H9 (cell line): ENCODE measurements around the gene CCDC27. TPM values are rescaled to one million over a fixed set of nuclear protein-coding genes. Genes with fewer than 3 reads are reported as not detected.

Source experiments
- DNase-seq: peaks from one replicate; pipeline ENCODE4 v3.0.0-alpha.2; 2017
- H2AFZ ChIP-seq: one replicate; pipeline ENCODE4 v1.6.1; 2013; ENCODE audit warnings: mild to moderate bottlenecking, low read length, control low read depth, moderate library complexity
- H2AK5ac ChIP-seq: 2 replicates; pipeline ENCODE4 v1.6.1; 2013; ENCODE audit warnings: low read length, control low read depth, mixed read lengths; ENCODE audit not compliant: insufficient read length
- H2BK120ac ChIP-seq: one replicate; pipeline ENCODE4 v1.6.1; 2013; ENCODE audit warnings: low read depth, mild to moderate bottlenecking, low read length, control low read depth, inconsistent platforms; ENCODE audit not compliant: poor library complexity, severe bottlenecking
- H2BK12ac ChIP-seq: 2 replicates; pipeline ENCODE4 v1.6.1; 2013; ENCODE audit warnings: low read length, control low read depth, mixed read lengths, low read depth; ENCODE audit not compliant: insufficient read length
- H2BK15ac ChIP-seq: 2 replicates; pipeline ENCODE4 v1.6.1; 2013; ENCODE audit warnings: low read depth, low read length, control low read depth
- H2BK20ac ChIP-seq: one replicate; pipeline ENCODE4 v1.6.1; 2013; ENCODE audit warnings: low read depth, mild to moderate bottlenecking, low read length, control low read depth, inconsistent platforms; ENCODE audit not compliant: poor library complexity, severe bottlenecking
- H2BK5ac ChIP-seq: 2 replicates; pipeline ENCODE4 v1.6.1; 2013; ENCODE audit warnings: low read length, control low read depth, mixed read lengths; ENCODE audit not compliant: insufficient read length
- H3K14ac ChIP-seq: 2 replicates; pipeline ENCODE4 v1.6.1; 2013; ENCODE audit warnings: low read length, control low read depth; ENCODE audit not compliant: insufficient read depth
- H3K18ac ChIP-seq: 2 replicates; pipeline ENCODE4 v1.6.1; 2013; ENCODE audit warnings: low read depth, mild to moderate bottlenecking, mixed read lengths, low read length, control low read depth; ENCODE audit not compliant: insufficient read length
- H3K23ac ChIP-seq: 2 replicates; pipeline ENCODE4 v1.6.1; 2013; ENCODE audit warnings: low read length, control low read depth, mixed read lengths, low read depth; ENCODE audit not compliant: insufficient read length
- H3K23me2 ChIP-seq: 2 replicates; pipeline ENCODE4 v1.6.1; 2013; ENCODE audit warnings: low read depth, mild to moderate bottlenecking, mixed read lengths, low read length, control low read depth; ENCODE audit not compliant: insufficient read length, poor library complexity, severe bottlenecking
- H3K27ac ChIP-seq: 2 replicates; pipeline ENCODE4 v1.5.1; 2013; ENCODE audit warnings: low read length, control low read depth, mixed read lengths, low read depth; ENCODE audit not compliant: insufficient read length
- H3K27me3 ChIP-seq: 2 replicates; pipeline ENCODE4 v1.6.1; 2013; ENCODE audit warnings: low read length, control low read depth, inconsistent platforms; ENCODE audit not compliant: insufficient read depth
- H3K4ac ChIP-seq: 2 replicates; pipeline ENCODE4 v1.6.1; 2013; ENCODE audit warnings: low read depth, mild to moderate bottlenecking, control low read depth, inconsistent platforms, low read length, moderate library complexity
- H3K4me1 ChIP-seq: 2 replicates; pipeline ENCODE4 v1.6.1; 2013; ENCODE audit warnings: low read length, control low read depth, inconsistent platforms; ENCODE audit not compliant: insufficient read depth
- H3K4me2 ChIP-seq: 2 replicates; pipeline ENCODE4 v1.6.1; 2013; ENCODE audit warnings: low read length, control low read depth, mixed read lengths; ENCODE audit not compliant: insufficient read length, insufficient read depth
- H3K56ac ChIP-seq: 2 replicates; pipeline ENCODE4 v1.6.1; 2013; ENCODE audit warnings: low read depth, mild to moderate bottlenecking, mixed read lengths, low read length, control low read depth; ENCODE audit not compliant: insufficient read length
- H3K79me1 ChIP-seq: 2 replicates; pipeline ENCODE4 v1.6.1; 2013; ENCODE audit warnings: low read depth, mild to moderate bottlenecking, moderate library complexity, low read length, control low read depth, inconsistent platforms; ENCODE audit not compliant: insufficient read depth, poor library complexity, severe bottlenecking
- H3K79me2 ChIP-seq: 2 replicates; pipeline ENCODE4 v1.6.1; 2013; ENCODE audit warnings: low read length, control low read depth, inconsistent platforms; ENCODE audit not compliant: insufficient read depth
- H3K9ac ChIP-seq: 2 replicates; pipeline ENCODE4 v1.6.1; 2013; ENCODE audit warnings: low read length, control low read depth, mixed read lengths; ENCODE audit not compliant: insufficient read length; ENCODE audit errors: extremely low read depth
- H3K9me3 ChIP-seq: one replicate; pipeline ENCODE4 v1.6.1; 2013; ENCODE audit warnings: low read depth, low read length, inconsistent platforms; ENCODE audit not compliant: control insufficient read depth
- H3T11ph ChIP-seq: one replicate; pipeline ENCODE4 v1.6.1; 2013; ENCODE audit warnings: mild to moderate bottlenecking, low read length, control low read depth, inconsistent platforms
- H4K20me1 ChIP-seq: one replicate; pipeline ENCODE4 v1.6.1; 2013; ENCODE audit not compliant: control insufficient read depth, insufficient read length, insufficient read depth
- H4K5ac ChIP-seq: 2 replicates; pipeline ENCODE4 v1.6.1; 2013; ENCODE audit warnings: low read depth, mild to moderate bottlenecking, mixed read lengths, low read length, control low read depth; ENCODE audit not compliant: insufficient read length
- H4K8ac ChIP-seq: replicated peaks from 2 replicates; pipeline ENCODE4 v1.6.1; 2013; ENCODE audit warnings: low read length, control low read depth, mixed read lengths, low read depth; ENCODE audit not compliant: insufficient read length
- H4K91ac ChIP-seq: 2 replicates; pipeline ENCODE4 v1.6.1; 2013; ENCODE audit warnings: low read depth, mild to moderate bottlenecking, moderate library complexity, mixed read lengths, low read length, control low read depth; ENCODE audit not compliant: insufficient read length
- H3K27ac Mint-ChIP-seq, 3 experiments: 2 replicates in 2 of 3; 3 replicates in 1 of 3; pipeline ENCODE4 v1.8.0; 2020 to 2021; ENCODE audit warnings: mixed read lengths in 3 of 3, mild to moderate bottlenecking in 1 of 3, moderate library complexity in 1 of 3
- H3K27me3 Mint-ChIP-seq: 2 replicates; pipeline ENCODE4 v1.8.0; 2021; ENCODE audit warnings: low read depth, mild to moderate bottlenecking, moderate library complexity, mixed read lengths
- H3K36me3 Mint-ChIP-seq, 3 experiments: 2 replicates in 2 of 3; 3 replicates in 1 of 3; pipeline ENCODE4 v1.8.0; 2020 to 2021; ENCODE audit warnings: low read depth in 3 of 3, mixed read lengths in 3 of 3; ENCODE audit not compliant: insufficient read depth in 1 of 3
- H3K4me1 Mint-ChIP-seq, 2 experiments: 2 replicates each; pipeline ENCODE4 v1.8.0; 2020; ENCODE audit warnings: mixed read lengths in 2 of 2
- H3K4me3 Mint-ChIP-seq, 2 experiments: 2 replicates in 1 of 2; 3 replicates in 1 of 2; pipeline ENCODE4 v1.8.0; 2020 to 2021; ENCODE audit warnings: mild to moderate bottlenecking in 2 of 2, mixed read lengths in 2 of 2, moderate library complexity in 1 of 2
- H3K9me3 Mint-ChIP-seq, 2 experiments: 2 replicates in 1 of 2; 3 replicates in 1 of 2; pipeline ENCODE4 v1.8.0; 2020; ENCODE audit warnings: mild to moderate bottlenecking in 2 of 2, mixed read lengths in 2 of 2, moderate library complexity in 1 of 2
- WGBS: extraction: QIAGEN DNeasy Blood & Tissue Kit; methylation state at CpG from one replicate; pipeline ENCODE4 v1.1.7; 2013; ENCODE audit warnings: missing lambda C conversion rate, low lambda C conversion rate, mixed read lengths; ENCODE audit not compliant: insufficient read length; ENCODE audit errors: extremely low coverage; 5-methylcytosine and 5-hydroxymethylcytosine counted together
- total RNA-seq: library from RNA; stranded (reverse); gene quantifications from 2 replicates; pipeline ENCODE4 v1.2.1, GENCODE V29; 2021
- TF ChIP-seq, protein P1 (sequence below): fragments of 200-600 bp; sonication (generic); conservative IDR thresholded peaks from 3 replicates; pipeline ENCODE4 v1.8.0; 2021; ENCODE audit warnings: antibody characterized with exemption, mild to moderate bottlenecking

The CCDC27 gene
- total RNA-seq, 1 experiment from 2014 or later: not detected

DNA sequence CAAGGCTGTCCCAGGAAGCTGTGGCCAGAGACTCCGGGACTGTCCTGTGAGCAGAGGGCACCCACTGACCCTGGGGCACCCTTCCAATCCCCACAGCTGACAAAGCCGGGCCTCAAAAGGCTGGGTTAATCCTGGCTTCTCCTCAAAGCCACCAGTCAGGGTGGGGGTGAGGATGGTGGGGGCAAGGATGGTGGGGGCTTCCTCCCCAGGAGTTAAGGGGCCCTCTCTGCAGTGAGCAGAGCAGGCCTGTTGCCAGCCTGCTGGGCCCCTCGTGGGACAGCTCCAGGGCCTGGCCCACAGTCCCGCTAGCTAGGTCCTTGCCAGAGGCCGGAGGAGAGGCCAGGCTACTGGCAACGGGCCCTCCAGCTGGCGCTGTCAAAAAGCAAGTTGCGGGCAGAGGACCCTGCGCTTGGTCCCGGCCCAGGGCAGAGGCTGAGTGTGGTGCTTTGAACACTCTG lies 37.9 kb upstream of the CCDC27 start:
- H2BK5ac ChIP-seq: no peak overlapping the region
- H3K79me2 ChIP-seq: no peaks in the 10 kb centered on the region
- no peak overlapping the region for H2BK15ac ChIP-seq
- TF ChIP-seq, protein P1, sequence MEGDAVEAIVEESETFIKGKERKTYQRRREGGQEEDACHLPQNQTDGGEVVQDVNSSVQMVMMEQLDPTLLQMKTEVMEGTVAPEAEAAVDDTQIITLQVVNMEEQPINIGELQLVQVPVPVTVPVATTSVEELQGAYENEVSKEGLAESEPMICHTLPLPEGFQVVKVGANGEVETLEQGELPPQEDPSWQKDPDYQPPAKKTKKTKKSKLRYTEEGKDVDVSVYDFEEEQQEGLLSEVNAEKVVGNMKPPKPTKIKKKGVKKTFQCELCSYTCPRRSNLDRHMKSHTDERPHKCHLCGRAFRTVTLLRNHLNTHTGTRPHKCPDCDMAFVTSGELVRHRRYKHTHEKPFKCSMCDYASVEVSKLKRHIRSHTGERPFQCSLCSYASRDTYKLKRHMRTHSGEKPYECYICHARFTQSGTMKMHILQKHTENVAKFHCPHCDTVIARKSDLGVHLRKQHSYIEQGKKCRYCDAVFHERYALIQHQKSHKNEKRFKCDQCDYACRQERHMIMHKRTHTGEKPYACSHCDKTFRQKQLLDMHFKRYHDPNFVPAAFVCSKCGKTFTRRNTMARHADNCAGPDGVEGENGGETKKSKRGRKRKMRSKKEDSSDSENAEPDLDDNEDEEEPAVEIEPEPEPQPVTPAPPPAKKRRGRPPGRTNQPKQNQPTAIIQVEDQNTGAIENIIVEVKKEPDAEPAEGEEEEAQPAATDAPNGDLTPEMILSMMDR: no peak
- H3K56ac ChIP-seq: no peak overlapping the region
- Mint-ChIP-seq H3K27ac (no peak overlapping the region), H3K9me3 (no peaks in the 10 kb centered on the region), H3K4me1 (peaks cover 2 to 15% of the 10 kb centered on the region in 2 experiments), H3K27me3 (peaks cover 18% of the 10 kb centered on the region), H3K36me3 (no peaks in the 10 kb centered on the region), H3K4me3 (no peak overlapping the region)
- H2AK5ac ChIP-seq: no peak overlapping the region
- H3K23me2 ChIP-seq: no peaks in the 10 kb centered on the region
- no peak overlapping the region for H3K14ac ChIP-seq
- WGBS: no CpG with 5 or more reads among the region's 10 CpGs
- H2BK20ac ChIP-seq: no peak overlapping the region
- H3K18ac ChIP-seq: no peak overlapping the region
- no peak for DNase-seq
- H2BK12ac ChIP-seq: no peak overlapping the region
- H4K8ac ChIP-seq: no peak overlapping the region
- no peak overlapping the region for H3K9ac ChIP-seq
- H3K4ac ChIP-seq: no peak overlapping the region
- H3K9me3 ChIP-seq: no peaks in the 10 kb centered on the region
- no peak overlapping the region for H3K4me2 ChIP-seq
- H3T11ph ChIP-seq: no peak overlapping the region
- no peaks in the 10 kb centered on the region for H3K4me1 ChIP-seq
- no peak overlapping the region for H3K23ac ChIP-seq
- H4K5ac ChIP-seq: no peak overlapping the region
- H2BK120ac ChIP-seq: no peak overlapping the region
- no peaks in the 10 kb centered on the region for H4K20me1 ChIP-seq
- no peak overlapping the region for H3K27ac ChIP-seq
- H3K27me3 ChIP-seq: no peaks in the 10 kb centered on the region
- no peaks in the 10 kb centered on the region for H3K79me1 ChIP-seq
- no peak overlapping the region for H4K91ac ChIP-seq
- H2AFZ ChIP-seq: no peak overlapping the region
